KMS-11 (cell line): ENCODE measurements around the gene RHBDD1.
A peak's percentile ranks its signal among the peaks of the same experiment; 100 is the strongest.

Experiments used
- H2AFZ ChIP-seq: fragments of 200-600 bp; sonication (generic); 2 replicates; pipeline ENCODE4 v1.6.1; 2016; ENCODE audit warnings: antibody characterized with exemption, mixed run types, low read depth
- H3K27ac ChIP-seq: fragments of 200-600 bp; sonication (generic); 2 replicates; pipeline ENCODE4 v1.6.1; 2016; ENCODE audit warnings: mild to moderate bottlenecking, mixed run types
- H3K27me3 ChIP-seq: fragments of 200-600 bp; sonication (generic); 2 replicates; pipeline ENCODE4 v1.6.1; 2017; ENCODE audit warnings: mild to moderate bottlenecking, low read depth, mixed run types, moderate library complexity; ENCODE audit not compliant: insufficient read depth
- H3K36me3 ChIP-seq: fragments of 200-600 bp; sonication (generic); 2 replicates; pipeline ENCODE4 v1.6.1; 2017; ENCODE audit warnings: mild to moderate bottlenecking, mixed run types; ENCODE audit not compliant: insufficient read depth
- H3K4me1 ChIP-seq: fragments of 200-600 bp; sonication (generic); 2 replicates; pipeline ENCODE4 v1.6.1; 2016; ENCODE audit warnings: mild to moderate bottlenecking, low read depth, mixed run types; ENCODE audit not compliant: poor library complexity, severe bottlenecking
- H3K4me2 ChIP-seq: fragments of 200-600 bp; sonication (generic); 2 replicates; pipeline ENCODE4 v1.7.0; 2016; ENCODE audit warnings: mild to moderate bottlenecking, mixed run types
- H3K4me3 ChIP-seq: fragments of 200-600 bp; sonication (generic); IDR thresholded peaks from 2 replicates; pipeline ENCODE4 v1.6.1; 2017; ENCODE audit warnings: low read depth, low read length, mixed read lengths; ENCODE audit not compliant: insufficient read depth
- H3K79me2 ChIP-seq: fragments of 200-600 bp; sonication (generic); 2 replicates; pipeline ENCODE4 v1.6.1; 2016; ENCODE audit warnings: low read depth, mixed run types; ENCODE audit not compliant: insufficient read depth
- H3K9ac ChIP-seq: fragments of 200-600 bp; sonication (generic); 2 replicates; pipeline ENCODE4 v1.6.1; 2016; ENCODE audit warnings: mild to moderate bottlenecking, mixed run types
- H4K20me1 ChIP-seq: fragments of 200-600 bp; sonication (generic); 2 replicates; pipeline ENCODE4 v1.6.1; 2016; ENCODE audit warnings: mild to moderate bottlenecking, mixed run types; ENCODE audit not compliant: insufficient read depth
- CTCF ChIP-seq: fragments of 200-600 bp; sonication (generic); conservative IDR thresholded peaks from 2 replicates; pipeline ENCODE4 v1.6.1; 2017; ENCODE audit warnings: low read depth, mild to moderate bottlenecking, antibody characterized with exemption, low read length, moderate library complexity, mixed read lengths

The RHBDD1 gene

DNA sequence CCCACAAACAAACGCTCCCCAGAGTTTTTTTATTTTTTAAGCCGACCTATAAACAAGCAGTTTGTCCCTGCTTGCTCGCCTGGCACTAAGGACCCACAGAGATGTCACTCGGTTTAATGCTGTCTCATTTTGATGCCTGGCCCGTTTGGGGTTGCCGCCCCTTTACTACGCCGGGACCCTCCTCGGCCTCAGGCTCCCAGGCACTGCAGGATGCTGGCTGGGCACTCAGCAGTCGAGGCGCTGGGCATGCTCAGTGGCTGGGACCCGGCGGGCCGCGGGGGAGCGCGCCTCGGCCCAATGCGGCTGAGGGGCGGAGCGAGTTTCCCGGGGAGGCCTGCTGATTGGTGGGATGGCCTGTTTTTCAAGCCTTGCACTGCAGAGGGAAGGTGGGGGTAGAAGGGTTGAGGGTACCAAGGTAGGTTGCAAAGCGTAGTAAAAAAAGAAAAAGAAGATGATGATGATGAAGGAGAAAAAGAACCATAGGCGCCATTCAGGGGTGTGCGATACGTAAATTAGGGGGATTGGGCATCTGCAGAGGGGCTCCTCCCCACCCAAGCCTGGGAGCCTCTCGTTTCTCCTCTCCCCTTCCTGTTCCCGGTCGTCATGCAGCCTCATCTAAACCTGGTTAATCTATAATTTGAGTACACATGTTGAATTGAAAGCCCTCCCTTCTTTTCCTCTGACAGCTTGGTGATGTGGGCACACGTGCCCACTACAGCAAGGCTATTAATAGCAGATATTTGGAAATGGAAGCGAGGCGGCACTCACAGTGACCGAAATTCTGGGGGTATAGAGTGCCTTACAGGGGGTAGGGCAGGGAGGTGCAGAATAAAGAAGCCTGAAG is 34.7 kb upstream of the RHBDD1 start:
- Histone ChIP-seq H3K27ac (peak overlapping the region; percentile 59), H3K4me3 (peak overlapping the region; percentile 68), H3K9ac (peak overlapping the region; percentile 54; the same call in 1 of the 2 replicates), H4K20me1 (no peaks in the 10 kb centered on the region), H2AFZ (peak overlapping the region; percentile 93), H3K79me2 (peaks cover 24% of the 10 kb centered on the region), H3K27me3 (no peaks in the 10 kb centered on the region), H3K4me1 (peaks cover 24% of the 10 kb centered on the region), H3K4me2 (peak overlapping the region; percentile 87), H3K36me3 (no peaks in the 10 kb centered on the region)
- TF ChIP-seq CTCF = no peak

DNA sequence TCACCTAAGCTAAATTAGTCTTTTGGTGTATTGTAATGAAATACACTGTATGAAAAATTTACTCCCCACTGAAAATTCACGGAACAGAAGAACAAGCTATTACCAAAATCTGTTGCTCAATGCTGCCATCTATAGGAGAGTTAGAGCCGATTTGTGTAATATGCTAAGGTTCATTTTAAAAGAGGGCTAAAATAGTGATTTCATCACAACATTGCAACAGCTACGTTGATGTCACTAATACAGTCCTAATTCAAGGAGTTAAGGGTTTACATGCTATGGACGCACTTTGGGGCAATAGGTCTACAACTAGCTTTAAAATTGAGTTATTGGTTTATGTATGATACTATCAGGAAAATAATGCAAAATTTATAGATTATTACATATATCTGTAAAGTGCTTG is 33.3 kb upstream of the RHBDD1 start:
- H3K9ac ChIP-seq = no peak overlapping the region
- no peak overlapping the region for H2AFZ ChIP-seq
- no peaks in the 10 kb centered on the region for H3K27me3 ChIP-seq
- H3K4me2 ChIP-seq = peak overlapping the region; percentile 39; the same call in 1 of the 2 replicates
- no peaks in the 10 kb centered on the region for H3K36me3 ChIP-seq
- TF ChIP-seq CTCF = peak; percentile 69
- peaks cover 20% of the 10 kb centered on the region for H3K4me1 ChIP-seq
- no peaks in the 10 kb centered on the region for H4K20me1 ChIP-seq
- H3K27ac ChIP-seq = no peak overlapping the region
- H3K4me3 ChIP-seq = no peak overlapping the region
- peaks cover 11% of the 10 kb centered on the region for H3K79me2 ChIP-seq

DNA sequence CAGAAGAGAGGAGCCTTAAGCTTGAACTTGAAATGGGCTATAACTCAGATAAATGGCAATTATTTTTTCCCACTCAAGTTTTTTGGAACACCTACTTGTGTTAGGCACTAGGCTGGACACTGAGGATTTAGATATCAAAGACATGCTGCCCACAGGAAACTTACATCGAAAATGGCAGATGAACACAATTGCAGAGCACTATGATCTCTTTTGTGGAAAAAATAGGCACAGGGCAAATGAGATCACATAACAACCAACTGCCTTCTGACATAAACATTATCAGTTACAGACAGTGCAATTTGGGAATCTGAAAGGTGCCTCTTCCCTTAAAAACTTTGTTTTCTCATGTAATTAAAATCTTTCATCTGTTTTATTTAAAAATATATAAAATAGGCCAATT is 32.4 kb upstream of the RHBDD1 start:
- Histone ChIP-seq H3K9ac (no peak overlapping the region), H3K4me3 (no peak overlapping the region), H2AFZ (no peak overlapping the region), H3K4me1 (peaks cover 20% of the 10 kb centered on the region), H3K79me2 (peaks cover 3% of the 10 kb centered on the region), H4K20me1 (no peaks in the 10 kb centered on the region), H3K27ac (no peak overlapping the region), H3K4me2 (no peak overlapping the region), H3K36me3 (no peaks in the 10 kb centered on the region), H3K27me3 (no peaks in the 10 kb centered on the region)
- no peak for TF ChIP-seq CTCF

DNA sequence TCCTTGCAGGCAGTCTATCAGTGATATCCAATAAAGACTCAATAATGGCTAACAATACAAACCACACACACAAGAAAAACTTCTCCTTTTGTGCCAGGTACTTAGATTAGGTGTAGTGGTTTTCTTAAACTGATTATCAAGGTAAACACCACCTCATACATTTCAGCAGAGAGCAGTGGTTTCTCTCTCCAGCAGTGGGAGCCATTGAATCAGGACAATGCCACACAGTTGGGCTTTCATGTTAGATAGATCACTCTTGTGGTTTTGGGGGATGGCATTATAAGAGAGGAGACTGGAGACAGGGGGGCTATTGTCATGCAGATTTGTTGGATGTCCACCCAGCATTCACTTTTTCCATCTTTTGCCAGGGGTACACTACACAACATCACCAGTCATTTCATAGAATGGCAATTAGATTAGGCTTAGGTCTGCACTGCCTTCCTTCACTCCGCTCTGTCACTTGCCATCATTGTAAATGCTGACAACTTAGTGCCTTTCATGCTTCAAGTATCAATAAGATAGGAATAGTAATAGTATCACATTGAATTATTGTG is 22.6 kb upstream of the RHBDD1 start:
- Histone ChIP-seq H3K4me1 (no peaks in the 10 kb centered on the region), H3K79me2 (no peaks in the 10 kb centered on the region), H3K9ac (no peak overlapping the region), H3K4me2 (no peak overlapping the region), H4K20me1 (no peaks in the 10 kb centered on the region), H3K4me3 (no peak overlapping the region), H3K27me3 (no peaks in the 10 kb centered on the region), H2AFZ (no peak overlapping the region), H3K36me3 (no peaks in the 10 kb centered on the region), H3K27ac (no peak overlapping the region)
- no peak for TF ChIP-seq CTCF
